Fibroblast of lung (primary cell): ENCODE measurements around the gene RIMS4.

ENCODE experiments used
- CTCF ChIP-seq, 2 donors: IDR thresholded peaks in 1 of 2; conservative IDR thresholded peaks in 1 of 2; 1 replicate in 1 of 2; 2 replicates in 1 of 2; pipeline ENCODE4 v1.5.1; 2011 to 2012; ENCODE audit warnings: low read length in 2 of 2, control low read depth in 1 of 2, inconsistent platforms in 1 of 2, low read depth in 1 of 2, mild to moderate bottlenecking in 1 of 2
- EZH2 ChIP-seq: IDR thresholded peaks from 2 replicates; pipeline ENCODE4 v1.5.1; 2012; ENCODE audit warnings: low read length, control low read depth, mild to moderate bottlenecking; ENCODE audit errors: missing control alignments

GRCh38 chr20:44799691-44800090 lies 10.7 kb downstream of the RIMS4 start:
- no peak for TF ChIP-seq CTCF (conservative IDR thresholded peaks at IDR 0.05 in 1 of 2, IDR thresholded peaks at IDR 0.05 in 1 of 2; ENCODE audit: low read depth in 1 of 2, low read length in 2 of 2)
- TF ChIP-seq EZH2, result no peak
